ENCODE data around the gene TMEM125.
A peak's percentile ranks its signal among the peaks of the same experiment; 100 is the strongest.

Gene TMEM125

DNA sequence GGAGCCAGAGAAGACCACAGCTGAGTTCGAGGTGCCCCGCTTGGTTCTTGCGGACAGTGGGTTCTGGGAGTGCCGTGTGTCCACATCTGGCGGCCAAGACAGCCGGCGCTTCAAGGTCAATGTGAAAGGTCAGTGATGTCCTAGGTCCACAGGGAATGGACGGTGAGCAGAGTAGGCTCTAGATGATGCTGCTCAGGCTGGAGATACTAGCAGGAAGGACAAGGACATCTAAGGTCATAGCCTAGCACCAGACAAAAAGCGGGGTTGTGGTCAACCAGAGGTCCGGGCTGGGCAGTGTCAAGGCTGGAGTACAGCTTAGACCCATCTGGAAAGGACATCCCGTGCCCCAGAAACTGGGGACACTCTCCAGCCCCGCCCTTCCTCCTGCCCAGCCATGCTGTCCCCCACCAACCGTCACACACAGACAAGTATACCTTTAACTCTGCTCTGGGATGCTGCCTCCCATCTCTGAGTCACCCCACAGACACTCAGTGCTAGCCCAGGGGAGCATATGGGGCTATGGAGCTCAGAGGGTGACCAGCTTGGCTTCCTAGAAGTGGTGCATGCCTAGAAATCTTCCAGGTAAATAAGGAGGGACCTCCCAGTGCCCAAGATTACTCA, 39.7 kb downstream of the TMEM125 start:
- TF ChIP-seq, protein P1, sequence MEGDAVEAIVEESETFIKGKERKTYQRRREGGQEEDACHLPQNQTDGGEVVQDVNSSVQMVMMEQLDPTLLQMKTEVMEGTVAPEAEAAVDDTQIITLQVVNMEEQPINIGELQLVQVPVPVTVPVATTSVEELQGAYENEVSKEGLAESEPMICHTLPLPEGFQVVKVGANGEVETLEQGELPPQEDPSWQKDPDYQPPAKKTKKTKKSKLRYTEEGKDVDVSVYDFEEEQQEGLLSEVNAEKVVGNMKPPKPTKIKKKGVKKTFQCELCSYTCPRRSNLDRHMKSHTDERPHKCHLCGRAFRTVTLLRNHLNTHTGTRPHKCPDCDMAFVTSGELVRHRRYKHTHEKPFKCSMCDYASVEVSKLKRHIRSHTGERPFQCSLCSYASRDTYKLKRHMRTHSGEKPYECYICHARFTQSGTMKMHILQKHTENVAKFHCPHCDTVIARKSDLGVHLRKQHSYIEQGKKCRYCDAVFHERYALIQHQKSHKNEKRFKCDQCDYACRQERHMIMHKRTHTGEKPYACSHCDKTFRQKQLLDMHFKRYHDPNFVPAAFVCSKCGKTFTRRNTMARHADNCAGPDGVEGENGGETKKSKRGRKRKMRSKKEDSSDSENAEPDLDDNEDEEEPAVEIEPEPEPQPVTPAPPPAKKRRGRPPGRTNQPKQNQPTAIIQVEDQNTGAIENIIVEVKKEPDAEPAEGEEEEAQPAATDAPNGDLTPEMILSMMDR (IDR thresholded peaks at IDR 0.05; ENCODE audit: poor library complexity, severe bottlenecking), result no peak
- no peak overlapping the region for H3K27ac ChIP-seq (ENCODE audit: poor library complexity, severe bottlenecking)
- H3K36me3 ChIP-seq (ENCODE audit: low read depth), result no peaks in the 10 kb centered on the region
- H3K9me3 ChIP-seq (ENCODE audit: severe bottlenecking), result no peaks in the 10 kb centered on the region
- DNase-seq (ENCODE audit: low spot score) (no peak), ATAC-seq (ENCODE audit: low read depth) (peak; percentile 69; the same call in 2 of the 3 replicates)
- no peak overlapping the region for H3K4me3 ChIP-seq (ENCODE audit: severe bottlenecking)
- no peaks in the 10 kb centered on the region for H3K27me3 ChIP-seq (ENCODE audit: insufficient read depth, poor library complexity, severe bottlenecking)
- H3K4me1 ChIP-seq (ENCODE audit: insufficient read depth, poor library complexity, severe bottlenecking), result no peaks in the 10 kb centered on the region

DNA sequence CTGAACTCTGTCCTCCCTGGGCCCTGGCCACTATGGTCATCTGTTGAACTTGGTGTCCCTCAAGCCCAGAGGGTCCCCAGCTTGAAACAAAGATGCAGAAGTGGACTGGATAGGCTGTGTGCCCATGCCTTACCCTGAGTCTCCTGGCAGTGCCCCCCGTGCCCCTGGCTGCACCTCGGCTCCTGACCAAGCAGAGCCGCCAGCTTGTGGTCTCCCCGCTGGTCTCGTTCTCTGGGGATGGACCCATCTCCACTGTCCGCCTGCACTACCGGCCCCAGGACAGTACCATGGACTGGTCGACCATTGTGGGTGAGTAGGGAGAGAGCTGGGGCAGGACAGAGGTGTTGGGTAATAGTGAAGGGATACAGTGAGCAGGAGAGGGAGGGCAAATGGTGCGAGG, 41.7 kb downstream of the TMEM125 start:
- DNase-seq (ENCODE audit: low spot score) (no peak), ATAC-seq (ENCODE audit: low read depth) (no peak)
- H3K36me3 ChIP-seq (ENCODE audit: low read depth), result no peaks in the 10 kb centered on the region
- H3K27ac ChIP-seq (ENCODE audit: poor library complexity, severe bottlenecking), result no peak overlapping the region
- H3K4me3 ChIP-seq (ENCODE audit: severe bottlenecking), result no peak overlapping the region
- no peaks in the 10 kb centered on the region for H3K9me3 ChIP-seq (ENCODE audit: severe bottlenecking)
- no peaks in the 10 kb centered on the region for H3K27me3 ChIP-seq (ENCODE audit: insufficient read depth, poor library complexity, severe bottlenecking)
- TF ChIP-seq, protein P1 (IDR thresholded peaks at IDR 0.05; ENCODE audit: poor library complexity, severe bottlenecking), result no peak
- no peaks in the 10 kb centered on the region for H3K4me1 ChIP-seq (ENCODE audit: insufficient read depth, poor library complexity, severe bottlenecking)

DNA sequence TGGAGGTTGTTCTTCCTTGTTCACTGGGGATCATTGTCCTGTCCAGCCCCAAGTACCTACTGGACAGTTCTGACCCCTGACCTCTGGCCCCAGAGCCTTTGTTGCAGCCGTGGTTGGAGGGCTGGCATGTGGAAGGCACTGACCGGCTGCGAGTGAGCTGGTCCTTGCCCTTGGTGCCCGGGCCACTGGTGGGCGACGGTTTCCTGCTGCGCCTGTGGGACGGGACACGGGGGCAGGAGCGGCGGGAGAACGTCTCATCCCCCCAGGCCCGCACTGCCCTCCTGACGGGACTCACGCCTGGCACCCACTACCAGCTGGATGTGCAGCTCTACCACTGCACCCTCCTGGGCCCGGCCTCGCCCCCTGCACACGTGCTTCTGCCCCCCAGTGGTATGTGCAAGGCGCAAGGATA, 42.4 kb downstream of the TMEM125 start:
- no peak overlapping the region for H3K27ac ChIP-seq (ENCODE audit: poor library complexity, severe bottlenecking)
- ATAC-seq (ENCODE audit: low read depth) (no peak), DNase-seq (ENCODE audit: low spot score) (no peak)
- no peaks in the 10 kb centered on the region for H3K36me3 ChIP-seq (ENCODE audit: low read depth)
- TF ChIP-seq, protein P1 (IDR thresholded peaks at IDR 0.05; ENCODE audit: poor library complexity, severe bottlenecking), result no peak
- H3K9me3 ChIP-seq (ENCODE audit: severe bottlenecking), result no peaks in the 10 kb centered on the region
- H3K4me3 ChIP-seq (ENCODE audit: severe bottlenecking), result no peak overlapping the region
- H3K27me3 ChIP-seq (ENCODE audit: insufficient read depth, poor library complexity, severe bottlenecking), result no peaks in the 10 kb centered on the region
- no peaks in the 10 kb centered on the region for H3K4me1 ChIP-seq (ENCODE audit: insufficient read depth, poor library complexity, severe bottlenecking)

DNA sequence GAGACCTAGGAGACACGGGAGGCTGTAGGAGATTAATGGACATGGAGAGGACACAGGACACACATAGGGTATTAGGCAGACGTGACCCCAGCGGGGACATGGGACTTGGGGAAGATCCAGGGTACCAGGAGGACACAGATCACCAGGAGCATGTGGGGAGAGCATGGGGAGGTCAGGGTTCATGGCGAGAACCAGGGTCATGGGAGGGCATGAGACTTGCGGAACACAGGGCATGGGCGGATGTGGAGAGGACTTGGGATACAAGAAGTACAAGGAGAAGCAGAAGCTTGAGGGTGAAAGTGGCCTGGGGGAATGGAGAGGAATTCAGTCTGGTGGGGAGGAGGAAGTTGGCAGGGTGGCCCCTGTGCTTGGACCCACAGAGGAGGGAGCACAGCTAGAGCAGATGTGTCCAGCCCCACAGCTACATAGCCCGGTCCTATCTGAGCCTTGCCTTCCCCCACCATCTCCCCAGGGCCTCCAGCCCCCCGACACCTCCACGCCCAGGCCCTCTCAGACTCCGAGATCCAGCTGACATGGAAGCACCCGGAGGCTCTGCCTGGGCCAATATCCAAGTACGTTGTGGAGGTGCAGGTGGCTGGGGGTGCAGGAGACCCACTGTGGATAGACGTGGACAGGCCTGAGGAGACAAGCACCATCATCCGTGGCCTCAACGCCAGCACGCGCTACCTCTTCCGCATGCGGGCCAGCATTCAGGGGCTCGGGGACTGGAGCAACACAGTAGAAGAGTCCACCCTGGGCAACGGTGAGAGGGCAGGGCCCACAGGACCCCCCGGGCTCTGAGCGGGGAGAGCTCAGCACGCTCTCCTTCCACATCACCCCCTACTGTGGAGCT, 43.1 kb downstream of the TMEM125 start:
- Histone ChIP-seq H3K27ac (ENCODE audit: poor library complexity, severe bottlenecking) (no peak overlapping the region), H3K4me3 (ENCODE audit: severe bottlenecking) (no peak overlapping the region), H3K4me1 (ENCODE audit: insufficient read depth, poor library complexity, severe bottlenecking) (no peaks in the 10 kb centered on the region), H3K27me3 (ENCODE audit: insufficient read depth, poor library complexity, severe bottlenecking) (no peaks in the 10 kb centered on the region), H3K9me3 (ENCODE audit: severe bottlenecking) (no peaks in the 10 kb centered on the region), H3K36me3 (ENCODE audit: low read depth) (no peaks in the 10 kb centered on the region)
- TF ChIP-seq, protein P1 (IDR thresholded peaks at IDR 0.05; ENCODE audit: poor library complexity, severe bottlenecking), result no peak
- DNase-seq (ENCODE audit: low spot score) (no peak), ATAC-seq (ENCODE audit: low read depth) (no peak)

DNA sequence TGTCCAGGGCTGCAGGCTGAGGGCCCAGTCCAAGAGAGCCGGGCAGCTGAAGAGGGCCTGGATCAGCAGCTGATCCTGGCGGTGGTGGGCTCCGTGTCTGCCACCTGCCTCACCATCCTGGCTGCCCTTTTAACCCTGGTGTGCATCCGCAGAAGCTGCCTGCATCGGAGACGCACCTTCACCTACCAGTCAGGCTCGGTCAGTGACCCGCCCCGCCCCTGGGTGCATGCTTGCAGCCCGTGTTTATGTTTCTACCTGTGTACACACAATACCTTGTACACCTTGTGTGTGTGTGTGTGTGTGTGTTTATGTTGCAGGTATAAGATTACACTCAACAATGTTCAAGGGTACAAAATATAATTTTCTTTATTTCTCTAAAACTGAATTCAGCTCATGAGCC, 44.0 kb downstream of the TMEM125 start:
- ATAC-seq (ENCODE audit: low read depth) (no peak), DNase-seq (ENCODE audit: low spot score) (no peak)
- Histone ChIP-seq H3K9me3 (ENCODE audit: severe bottlenecking) (no peaks in the 10 kb centered on the region), H3K36me3 (ENCODE audit: low read depth) (no peaks in the 10 kb centered on the region), H3K27me3 (ENCODE audit: insufficient read depth, poor library complexity, severe bottlenecking) (no peaks in the 10 kb centered on the region), H3K27ac (ENCODE audit: poor library complexity, severe bottlenecking) (no peak overlapping the region), H3K4me1 (ENCODE audit: insufficient read depth, poor library complexity, severe bottlenecking) (no peaks in the 10 kb centered on the region), H3K4me3 (ENCODE audit: severe bottlenecking) (no peak overlapping the region)
- TF ChIP-seq, protein P1 (IDR thresholded peaks at IDR 0.05; ENCODE audit: poor library complexity, severe bottlenecking), result no peak
